SU-DHL-6 (cell line): Measurements from ENCODE around the gene RNFT2.

Source experiments
- EZH2phosphoT487 ChIP-seq: fragments of 200-600 bp; sonication (generic), shearing (Covaris generic); conservative IDR thresholded peaks from 2 replicates; pipeline ENCODE4 v1.6.1; 2018; ENCODE audit warnings: mild to moderate bottlenecking, antibody characterized with exemption, low read length, moderate library complexity, mixed read lengths
- TF ChIP-seq, protein P1 (sequence below): fragments of 200-600 bp; sonication (generic); IDR thresholded peaks from one replicate; pipeline ENCODE4 v1.5.1; 2017; ENCODE audit warnings: antibody characterized with exemption, mild to moderate bottlenecking, low read length, moderate library complexity; ENCODE audit not compliant: insufficient read depth, poor library complexity, severe bottlenecking

DNA sequence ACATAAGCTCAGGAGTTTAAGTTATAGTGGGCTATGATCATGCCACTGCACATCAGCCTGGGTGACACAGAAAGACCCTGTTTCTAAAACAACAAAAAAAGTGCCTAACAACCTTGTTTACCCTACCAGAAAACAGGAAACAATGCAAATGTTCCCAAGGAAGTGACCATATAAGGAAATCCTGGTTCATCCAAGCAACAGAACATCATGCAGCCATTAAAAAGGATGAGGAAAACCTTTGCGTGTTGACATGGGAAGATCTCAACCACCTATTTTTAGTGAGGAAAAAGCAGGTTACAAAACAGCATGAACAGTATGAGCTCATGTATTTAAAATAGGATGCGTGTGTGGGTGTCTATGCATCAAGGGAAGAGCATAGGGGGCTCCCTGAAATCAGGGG, 129.4 kb downstream of the RNFT2 start:
- TF ChIP-seq, protein P1, sequence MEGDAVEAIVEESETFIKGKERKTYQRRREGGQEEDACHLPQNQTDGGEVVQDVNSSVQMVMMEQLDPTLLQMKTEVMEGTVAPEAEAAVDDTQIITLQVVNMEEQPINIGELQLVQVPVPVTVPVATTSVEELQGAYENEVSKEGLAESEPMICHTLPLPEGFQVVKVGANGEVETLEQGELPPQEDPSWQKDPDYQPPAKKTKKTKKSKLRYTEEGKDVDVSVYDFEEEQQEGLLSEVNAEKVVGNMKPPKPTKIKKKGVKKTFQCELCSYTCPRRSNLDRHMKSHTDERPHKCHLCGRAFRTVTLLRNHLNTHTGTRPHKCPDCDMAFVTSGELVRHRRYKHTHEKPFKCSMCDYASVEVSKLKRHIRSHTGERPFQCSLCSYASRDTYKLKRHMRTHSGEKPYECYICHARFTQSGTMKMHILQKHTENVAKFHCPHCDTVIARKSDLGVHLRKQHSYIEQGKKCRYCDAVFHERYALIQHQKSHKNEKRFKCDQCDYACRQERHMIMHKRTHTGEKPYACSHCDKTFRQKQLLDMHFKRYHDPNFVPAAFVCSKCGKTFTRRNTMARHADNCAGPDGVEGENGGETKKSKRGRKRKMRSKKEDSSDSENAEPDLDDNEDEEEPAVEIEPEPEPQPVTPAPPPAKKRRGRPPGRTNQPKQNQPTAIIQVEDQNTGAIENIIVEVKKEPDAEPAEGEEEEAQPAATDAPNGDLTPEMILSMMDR = no peak
- TF ChIP-seq EZH2phosphoT487 = no peak
